GM12865 (cell line): ENCODE results near the gene RND2.

ENCODE experiments used
- DNase-seq: peaks from one replicate; pipeline ENCODE4 v3.0.0; 2010; ENCODE audit warnings: low read depth
- H3K4me3 ChIP-seq: 2 replicates; pipeline ENCODE4 v1.5.1; 2011; ENCODE audit warnings: mild to moderate bottlenecking, low read depth, low read length, control low read depth
- TF ChIP-seq, protein P1 (sequence below): IDR thresholded peaks from 2 replicates; pipeline ENCODE4 v1.5.1; 2011; ENCODE audit warnings: low read length, control low read depth, low read depth, inconsistent platforms; ENCODE audit not compliant: insufficient read depth; ENCODE audit errors: missing control alignments

Gene RND2

DNA sequence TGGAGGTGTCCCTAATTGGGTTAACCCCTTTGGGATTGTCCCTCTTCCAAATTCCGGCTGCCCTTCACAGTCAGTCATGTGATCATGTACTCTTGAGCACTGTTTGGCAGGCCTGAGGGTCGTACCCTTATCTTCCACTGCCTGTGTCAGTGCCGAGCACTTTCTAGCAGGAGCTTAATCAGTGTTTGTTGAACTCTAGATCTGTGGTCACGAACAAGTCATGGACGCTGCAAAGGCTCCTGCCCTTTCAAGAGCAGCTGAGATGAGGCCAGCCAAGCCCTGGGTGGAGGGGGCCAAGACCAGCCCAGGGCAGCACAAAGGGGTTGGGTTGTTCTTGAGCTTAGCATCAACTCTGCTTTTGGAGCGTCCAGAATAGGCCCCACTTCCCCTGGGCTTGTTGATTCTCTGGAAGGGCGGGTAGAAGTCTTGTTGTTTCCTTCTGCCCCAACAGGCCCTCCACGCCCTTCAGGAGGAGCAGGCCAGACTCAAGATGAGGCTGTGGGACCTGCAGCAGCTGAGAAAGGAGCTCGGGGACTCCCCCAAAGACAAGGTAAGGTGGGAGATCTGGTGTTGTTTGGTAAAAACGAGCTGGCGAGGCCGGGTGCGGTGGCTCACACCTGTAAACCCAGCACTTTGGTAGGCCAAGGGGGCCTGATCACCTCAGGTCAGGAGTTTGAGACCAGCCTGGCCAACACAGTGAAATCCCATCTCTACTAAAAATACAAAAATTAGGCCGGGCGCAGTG lies 13.1 kb upstream of the RND2 start:
- TF ChIP-seq, protein P1, sequence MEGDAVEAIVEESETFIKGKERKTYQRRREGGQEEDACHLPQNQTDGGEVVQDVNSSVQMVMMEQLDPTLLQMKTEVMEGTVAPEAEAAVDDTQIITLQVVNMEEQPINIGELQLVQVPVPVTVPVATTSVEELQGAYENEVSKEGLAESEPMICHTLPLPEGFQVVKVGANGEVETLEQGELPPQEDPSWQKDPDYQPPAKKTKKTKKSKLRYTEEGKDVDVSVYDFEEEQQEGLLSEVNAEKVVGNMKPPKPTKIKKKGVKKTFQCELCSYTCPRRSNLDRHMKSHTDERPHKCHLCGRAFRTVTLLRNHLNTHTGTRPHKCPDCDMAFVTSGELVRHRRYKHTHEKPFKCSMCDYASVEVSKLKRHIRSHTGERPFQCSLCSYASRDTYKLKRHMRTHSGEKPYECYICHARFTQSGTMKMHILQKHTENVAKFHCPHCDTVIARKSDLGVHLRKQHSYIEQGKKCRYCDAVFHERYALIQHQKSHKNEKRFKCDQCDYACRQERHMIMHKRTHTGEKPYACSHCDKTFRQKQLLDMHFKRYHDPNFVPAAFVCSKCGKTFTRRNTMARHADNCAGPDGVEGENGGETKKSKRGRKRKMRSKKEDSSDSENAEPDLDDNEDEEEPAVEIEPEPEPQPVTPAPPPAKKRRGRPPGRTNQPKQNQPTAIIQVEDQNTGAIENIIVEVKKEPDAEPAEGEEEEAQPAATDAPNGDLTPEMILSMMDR, result no peak
- no peak overlapping the region for H3K4me3 ChIP-seq
- no peak for DNase-seq

DNA sequence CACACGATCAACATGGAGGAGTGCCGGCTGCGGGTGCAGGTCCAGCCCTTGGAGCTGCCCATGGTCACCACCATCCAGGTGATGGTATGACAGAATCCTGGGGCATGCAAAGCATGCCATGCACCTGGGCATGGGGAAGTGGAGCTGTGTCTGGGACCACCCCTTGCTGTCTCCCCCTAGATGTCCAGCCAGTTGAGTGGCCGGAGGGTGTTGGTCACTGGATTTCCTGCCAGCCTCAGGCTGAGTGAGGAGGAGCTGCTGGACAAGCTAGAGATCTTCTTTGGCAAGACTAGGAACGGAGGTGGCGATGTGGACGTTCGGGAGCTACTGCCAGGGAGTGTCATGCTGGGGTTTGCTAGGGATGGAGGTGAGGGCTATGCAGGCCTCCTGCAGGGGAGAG lies 11.7 kb upstream of the RND2 start:
- TF ChIP-seq, protein P1, result no peak
- DNase-seq, result no peak
- no peak overlapping the region for H3K4me3 ChIP-seq

DNA sequence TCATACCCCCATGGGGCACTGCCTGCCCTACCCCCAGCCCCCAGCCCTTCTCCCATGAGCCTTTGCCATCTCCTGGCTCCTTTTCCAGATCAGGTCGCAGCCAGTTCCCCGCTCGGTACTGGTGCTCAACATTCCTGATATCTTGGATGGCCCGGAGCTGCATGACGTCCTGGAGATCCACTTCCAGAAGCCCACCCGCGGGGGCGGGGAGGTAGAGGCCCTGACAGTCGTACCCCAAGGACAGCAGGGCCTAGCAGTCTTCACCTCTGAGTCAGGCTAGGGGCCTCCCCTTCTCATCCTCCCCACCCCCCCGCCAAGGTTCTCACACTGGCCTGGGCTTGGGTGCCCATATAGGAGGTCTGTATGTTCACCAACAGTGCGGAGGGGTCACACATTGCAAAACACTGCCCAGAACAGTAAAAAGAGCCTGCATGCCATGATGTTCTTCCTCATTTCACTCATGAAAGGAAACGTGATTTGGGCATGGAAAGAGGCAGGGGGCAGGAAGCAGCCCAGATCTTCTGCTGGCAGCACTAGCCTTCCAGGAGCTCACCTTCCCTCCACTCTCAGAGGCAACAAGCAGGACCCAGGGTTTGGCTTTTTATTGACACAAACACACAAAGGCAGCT lies 10.9 kb upstream of the RND2 start:
- no peak overlapping the region for H3K4me3 ChIP-seq
- DNase-seq, result no peak
- TF ChIP-seq, protein P1, result no peak

DNA sequence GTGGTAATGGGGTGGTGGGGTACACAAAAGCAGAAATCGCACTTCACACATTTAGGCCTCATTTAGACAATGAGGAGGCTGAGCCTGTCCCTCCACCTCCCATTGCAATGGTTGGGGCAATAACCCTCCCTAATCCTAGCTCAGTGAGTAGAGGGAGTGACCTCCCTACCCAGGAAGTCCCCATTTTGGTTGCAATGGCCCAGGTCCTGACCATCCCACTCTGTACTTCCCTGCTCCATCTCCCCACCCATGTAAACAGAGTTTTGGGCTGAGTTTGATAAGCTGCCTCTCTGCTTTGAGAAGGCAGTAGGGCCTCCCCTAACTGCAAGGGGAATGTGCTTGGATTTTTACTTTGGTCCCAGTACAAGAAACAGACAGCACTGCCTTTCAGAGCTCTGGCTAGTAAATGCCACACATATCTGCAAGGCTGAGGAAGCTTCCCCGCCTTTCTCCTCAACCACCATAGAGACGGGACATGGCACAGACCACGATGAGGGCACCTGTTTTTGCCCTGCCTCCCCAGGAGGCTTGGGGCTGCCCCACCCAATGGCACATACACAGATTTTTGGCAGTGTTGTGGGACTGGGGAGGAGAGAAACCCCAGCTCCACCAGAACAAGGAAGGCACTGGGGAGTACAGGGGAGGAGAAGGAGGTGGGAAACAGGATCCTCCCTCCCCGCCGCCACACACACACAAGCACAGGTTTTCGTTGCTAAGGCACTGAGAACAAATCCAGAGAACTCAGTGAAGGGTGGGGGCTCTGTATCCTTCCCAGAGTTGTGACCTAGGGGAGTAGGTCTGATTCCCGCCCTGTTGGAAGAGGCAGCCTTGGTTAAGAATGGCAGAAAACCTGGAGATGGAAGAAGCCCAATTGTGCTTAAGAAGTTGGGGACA lies 10.1 kb upstream of the RND2 start:
- no peak overlapping the region for H3K4me3 ChIP-seq
- TF ChIP-seq, protein P1, result no peak
- no peak for DNase-seq

DNA sequence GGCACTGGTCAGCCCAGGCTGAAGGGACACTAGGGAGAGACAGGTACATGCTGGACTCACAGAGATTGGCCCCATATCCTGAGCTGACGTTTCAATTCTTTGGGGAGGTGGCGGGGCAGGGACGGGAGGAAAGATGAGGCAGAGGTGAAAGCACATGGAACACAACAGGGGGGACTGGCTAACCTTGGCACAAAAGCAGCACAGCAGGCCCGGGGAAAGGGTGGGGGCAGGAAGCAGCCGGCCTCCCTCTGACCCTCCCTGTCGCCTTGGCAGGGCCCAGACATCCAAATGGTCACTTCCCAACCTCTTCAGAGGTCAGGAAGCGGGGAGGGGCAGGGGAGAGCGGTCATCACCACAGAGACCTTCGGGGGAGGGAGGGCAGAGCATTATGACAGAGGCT lies 9.5 kb upstream of the RND2 start:
- no peak for DNase-seq
- H3K4me3 ChIP-seq, result no peak overlapping the region
- TF ChIP-seq, protein P1, result no peak

DNA sequence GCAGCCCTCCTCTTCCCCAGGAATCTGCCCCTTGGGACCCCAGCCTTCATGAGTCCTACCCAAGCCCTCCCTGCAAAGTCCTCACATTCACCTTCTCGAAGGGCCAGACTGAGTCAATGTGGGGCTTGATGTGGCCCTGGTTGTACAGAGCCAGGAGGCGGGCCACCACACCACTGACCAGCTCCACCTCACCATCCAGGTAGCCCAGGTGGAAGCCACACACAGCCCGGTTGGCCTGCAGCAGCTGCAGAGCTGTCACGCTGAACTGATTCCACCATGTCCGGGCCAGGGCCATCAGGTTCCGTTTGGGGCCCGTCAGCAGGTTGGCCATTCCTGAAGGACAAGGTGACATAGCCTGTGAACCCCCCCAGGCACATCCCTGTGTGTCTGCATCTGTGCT lies 8.8 kb upstream of the RND2 start:
- no peak overlapping the region for H3K4me3 ChIP-seq
- no peak for DNase-seq
- TF ChIP-seq, protein P1, result no peak
